ENCODE results near the gene FCER2.

DNA sequence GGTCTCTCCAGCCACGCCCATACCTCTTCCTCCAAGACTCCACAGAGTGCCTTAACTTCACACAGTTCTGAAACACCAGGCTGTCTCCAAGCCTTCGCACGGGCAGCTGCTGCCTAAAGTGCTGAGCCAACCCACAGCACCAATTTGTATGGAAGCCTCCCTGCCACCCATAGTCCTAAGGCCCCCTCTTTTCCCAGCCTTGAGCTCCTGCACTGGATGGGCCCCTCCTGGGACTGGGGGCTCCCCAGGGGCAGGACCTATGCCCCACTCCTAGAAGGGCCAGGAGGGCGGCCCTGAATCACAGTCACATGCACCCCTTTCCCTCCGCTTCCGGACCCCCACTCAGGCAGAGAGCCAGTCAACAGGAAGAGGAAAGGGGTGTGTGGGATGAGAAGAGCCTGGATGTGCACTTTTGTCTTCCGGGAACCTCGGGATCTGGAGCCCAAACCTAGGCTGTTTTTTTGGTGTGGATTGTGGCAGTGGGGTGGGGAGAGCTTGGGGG lies 5.1 kb upstream of the FCER2 start:
- TF ChIP-seq CTCF (IDR thresholded peaks at IDR 0.05) (no peak), POLR2A (IDR thresholded peaks at IDR 0.05) (no peak)

Measured in heart left ventricle (tissue), 13 donors.